Activated CD4-positive, CD25-positive, alpha-beta regulatory T cell treated with anti-CD3 and anti-CD28 coated beads, Interleukin-2, amount 50 U/mL, for 24 hours (primary cell): ENCODE data around the gene UTF1.

Source experiments
- ATAC-seq, 2 donors: fragments of 150-1000 bp; cut with Tn5 transposase; one replicate each; pipeline ENCODE4 v1.10.0; 2021; ENCODE audit warnings: mild to moderate bottlenecking in 1 of 2, moderate library complexity in 1 of 2

The UTF1 gene

GRCh38 chr10:133279326-133280226 is 49.6 kb downstream of the UTF1 start:
- no peak for ATAC-seq

- ATAC-seq, result no peak
Measured at GRCh38 chr10:133280391-133281059, 50.5 kb downstream of the UTF1 start.

GRCh38 chr10:133281084-133281483 is 51.1 kb downstream of the UTF1 start:
- ATAC-seq, result no peak
